Dermis blood vessel endothelial cell (primary cell): ENCODE results near the gene CSRNP3. TPM values are rescaled to one million over a fixed set of nuclear protein-coding genes. Genes with fewer than 3 reads are reported as not detected.
"Not testable (repeated sequence)": the region's sequence is repeated elsewhere in the genome, so short reads cannot be mapped to it uniquely, and the experiment has no call there.

ENCODE experiments used
- DNase-seq: peaks from one replicate; pipeline ENCODE4 v3.0.0; 2010
- total RNA-seq: library from RNA; depleted of rRNA; stranded (reverse); fragments of >200 nt; gene quantifications from 2 replicates; pipeline ENCODE4 v1.2.3, GENCODE V29; 2014

The CSRNP3 gene
- total RNA-seq, 1 donor from 2014 or later: 0.51 TPM

GRCh38 chr2:165547900-165548299, 78.4 kb downstream of the CSRNP3 start:
- no peak for DNase-seq

GRCh38 chr2:165549619-165550018, 80.1 kb downstream of the CSRNP3 start:
- DNase-seq: no peak

DNA sequence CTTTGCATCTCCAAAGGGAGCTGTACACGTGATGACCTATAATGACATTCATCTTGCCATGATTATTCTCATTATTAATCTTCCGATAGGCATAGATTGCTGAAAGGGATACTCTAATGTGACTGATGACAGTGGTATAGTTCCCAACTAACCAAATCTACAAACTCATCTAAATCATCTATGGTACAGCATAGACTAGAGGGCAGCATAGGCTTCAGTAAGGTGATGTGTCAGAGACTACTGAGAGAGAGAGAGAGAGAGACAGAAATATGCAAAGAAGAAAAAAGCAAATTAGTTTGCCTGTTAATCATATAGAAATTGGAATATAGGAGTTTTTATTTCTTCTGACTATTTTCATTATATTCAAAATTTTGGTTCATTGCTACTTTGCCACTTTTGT, 89.3 kb downstream of the CSRNP3 start:
- DNase-seq: no peak

- DNase-seq: no peak
Observed at GRCh38 chr2:165560377-165560988, 91.0 kb downstream of the CSRNP3 start.

DNA sequence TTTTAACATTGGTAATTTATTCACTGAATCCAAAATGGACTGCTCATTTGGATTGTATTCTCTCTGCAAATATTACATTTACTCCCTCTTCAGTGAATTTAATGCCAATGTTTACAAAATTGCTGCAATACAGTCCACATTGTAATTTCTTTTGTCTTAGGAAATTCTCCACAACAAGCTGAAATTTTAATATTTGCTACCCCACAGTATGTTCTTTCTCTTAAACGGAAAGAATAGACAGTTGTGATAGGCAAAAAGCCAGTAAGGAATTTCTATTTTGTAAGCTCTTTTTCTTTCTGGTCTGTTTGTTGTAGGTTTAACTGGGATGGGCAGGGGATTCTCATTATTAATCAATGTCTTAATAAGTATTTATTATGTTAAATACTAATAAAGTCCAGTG, 92.0 kb downstream of the CSRNP3 start:
- no peak for DNase-seq

- no peak for DNase-seq
Observed at GRCh38 chr2:165562233-165562632, 92.7 kb downstream of the CSRNP3 start.

- DNase-seq: no peak
Observed at GRCh38 chr2:165563468-165564225, 94.1 kb downstream of the CSRNP3 start.

DNA sequence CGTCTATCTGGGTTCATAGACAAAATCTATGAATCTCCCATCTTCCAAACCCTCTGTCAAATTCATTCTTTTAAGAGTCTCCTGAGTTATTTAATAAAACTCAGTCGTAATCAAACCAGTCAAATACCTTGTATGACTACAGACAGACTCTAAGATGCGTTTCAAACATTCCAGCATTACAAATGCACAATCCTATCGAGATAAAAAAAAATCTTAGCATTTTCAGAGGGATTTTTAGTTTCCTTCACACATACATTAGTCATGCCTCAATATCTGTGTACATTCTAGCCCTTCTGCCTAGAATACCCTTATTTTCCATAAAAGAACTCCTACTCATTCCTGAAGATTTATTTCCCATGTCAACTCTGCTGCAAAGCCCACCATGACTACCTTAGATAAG, 96.5 kb downstream of the CSRNP3 start:
- DNase-seq: no peak

DNA sequence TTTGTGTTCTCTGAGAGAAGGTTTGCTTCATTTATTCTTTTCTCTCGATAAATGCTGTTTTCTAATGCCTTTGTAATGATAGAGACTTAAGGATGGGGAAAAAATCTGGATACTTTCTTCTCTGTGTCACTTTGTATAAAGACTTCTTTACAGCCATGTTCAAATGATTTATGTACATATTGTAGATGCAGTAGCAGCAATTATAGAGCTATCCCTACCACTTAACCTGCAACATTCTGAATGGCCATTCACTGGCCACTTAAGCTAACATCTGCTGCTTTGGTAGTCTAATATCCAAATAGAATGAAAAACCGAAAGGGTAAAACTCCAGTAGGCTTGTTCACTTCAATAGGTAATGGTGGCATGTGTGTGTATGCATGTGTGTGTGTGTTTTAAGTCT, 97.8 kb downstream of the CSRNP3 start:
- no peak for DNase-seq

DNA sequence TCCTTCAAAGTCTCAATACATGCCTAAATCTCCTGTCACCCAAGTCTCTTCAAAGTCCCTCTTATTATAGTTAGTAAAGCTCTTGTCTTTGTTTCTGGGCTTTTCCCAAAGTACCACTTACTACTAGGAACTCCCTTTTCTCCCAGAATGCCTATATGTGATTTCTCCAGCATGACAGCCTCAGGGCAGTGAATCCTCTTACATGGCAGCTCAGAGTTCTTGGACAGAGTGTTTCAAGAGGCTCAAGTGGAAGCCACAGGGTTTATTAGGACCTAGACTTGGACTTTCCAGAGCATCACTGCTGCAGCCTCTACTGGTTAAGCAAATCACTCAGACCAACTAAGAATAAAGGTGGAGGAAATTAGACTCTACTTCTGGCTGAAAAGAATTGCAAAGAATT, 98.9 kb downstream of the CSRNP3 start:
- no peak for DNase-seq

- no peak for DNase-seq
Observed at GRCh38 chr2:165571477-165571876, 102.0 kb downstream of the CSRNP3 start.

DNA sequence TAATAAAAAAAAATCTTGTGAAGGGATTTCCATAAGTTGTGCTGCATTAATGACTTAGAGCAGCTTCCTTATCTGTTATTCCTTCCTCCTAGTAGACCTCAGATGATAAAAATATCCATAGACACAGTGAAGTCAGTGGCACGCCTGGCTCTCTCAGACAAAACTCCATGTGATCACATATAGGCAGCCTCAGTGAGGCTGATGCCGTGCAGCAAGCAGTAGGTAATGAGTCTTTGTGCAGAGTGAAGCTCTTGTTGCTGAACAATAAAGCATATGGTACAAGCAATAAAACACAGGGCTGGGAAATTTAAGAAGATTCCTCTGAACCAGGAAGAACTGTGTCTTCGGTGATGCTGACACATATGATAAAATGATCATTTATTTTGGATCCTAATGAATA, 102.7 kb downstream of the CSRNP3 start:
- no peak for DNase-seq

- DNase-seq: no peak
Observed at GRCh38 chr2:165573534-165574461, 104.3 kb downstream of the CSRNP3 start.

DNA sequence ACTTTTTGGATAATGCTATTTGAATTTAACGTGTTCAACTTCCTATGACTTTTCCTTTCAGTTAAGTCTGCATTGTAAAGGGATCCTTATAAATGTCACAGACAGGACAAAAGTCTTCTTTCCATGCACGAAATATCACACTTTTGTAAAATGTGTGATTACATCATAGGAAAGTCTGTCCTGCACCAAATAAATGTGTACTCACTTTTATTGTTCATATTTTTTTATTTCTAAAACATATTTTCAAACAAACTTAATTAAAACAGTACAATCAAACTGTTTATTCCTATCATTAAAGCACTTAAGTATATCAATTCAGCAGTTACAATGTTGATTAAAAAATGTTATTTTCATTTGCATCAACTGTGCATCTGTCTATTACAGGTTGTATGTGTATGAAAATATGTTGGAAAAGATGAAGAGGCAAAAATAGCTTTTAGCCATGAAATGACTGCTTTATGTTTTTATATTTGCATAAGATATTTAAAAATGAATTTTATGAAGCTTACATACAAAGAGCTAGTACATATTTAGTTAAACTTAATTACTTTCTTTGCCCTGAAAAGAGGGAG, 105.6 kb downstream of the CSRNP3 start:
- DNase-seq: no peak

- no peak for DNase-seq
Observed at GRCh38 chr2:165576409-165577154, 107.1 kb downstream of the CSRNP3 start.

GRCh38 chr2:165582409-165582808, 112.9 kb downstream of the CSRNP3 start:
- DNase-seq: no peak

GRCh38 chr2:165582863-165583506, 113.5 kb downstream of the CSRNP3 start:
- no peak for DNase-seq

- DNase-seq: no peak
Observed at GRCh38 chr2:165584126-165584654, 114.7 kb downstream of the CSRNP3 start.

GRCh38 chr2:165586019-165586418, 116.5 kb downstream of the CSRNP3 start:
- DNase-seq: no peak

- no peak for DNase-seq
Observed at GRCh38 chr2:165587335-165587938, 117.9 kb downstream of the CSRNP3 start.

DNA sequence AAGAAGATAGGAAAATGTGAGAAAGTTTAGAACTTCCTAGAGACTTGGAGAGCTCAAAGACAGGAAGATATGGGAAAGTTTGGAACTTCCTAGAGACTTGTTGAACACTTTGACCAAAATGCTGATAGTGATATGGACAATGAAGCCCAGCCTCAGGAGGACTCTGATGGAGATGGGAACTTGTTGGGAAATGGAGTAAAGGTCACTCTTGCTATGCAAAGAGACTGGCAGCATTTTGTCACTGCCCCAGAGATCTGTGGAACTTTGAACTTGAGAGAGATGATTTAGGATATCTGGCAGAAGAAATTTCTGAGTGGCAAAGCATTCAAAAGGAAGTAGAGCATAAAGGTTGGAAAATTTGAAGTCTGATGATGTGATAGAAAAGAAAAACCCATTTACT, 121.5 kb downstream of the CSRNP3 start:
- DNase-seq: not testable (repeated sequence)
